CD4-positive, alpha-beta T cell treated with Interferon alpha-2 for 1 hour (primary cell): ENCODE measurements around the gene EVC2.
"Not testable (repeated sequence)": the region's sequence is repeated elsewhere in the genome, so short reads cannot be mapped to it uniquely, and the experiment has no call there.

Source experiments
- DNase-seq, 2 donors: peaks; one replicate each; pipeline ENCODE4 v3.0.0-alpha.2; 2020 to 2022

The EVC2 gene

GRCh38 chr4:5616331-5616950 is 91.9 kb downstream of the EVC2 start:
- no peak for DNase-seq

GRCh38 chr4:5615496-5616075 is 92.8 kb downstream of the EVC2 start:
- DNase-seq = no peak

GRCh38 chr4:5611750-5612149 is 96.6 kb downstream of the EVC2 start:
- DNase-seq = no peak

GRCh38 chr4:5609306-5610007 is 98.9 kb downstream of the EVC2 start:
- DNase-seq = no peak

- DNase-seq = not testable (repeated sequence)
Measured at GRCh38 chr4:5593828-5594227, 114.5 kb downstream of the EVC2 start.

GRCh38 chr4:5592272-5592671 is 116.1 kb downstream of the EVC2 start:
- DNase-seq = no peak

- no peak for DNase-seq
Measured at GRCh38 chr4:5589495-5589894, 118.9 kb downstream of the EVC2 start.

GRCh38 chr4:5588046-5588445 is 120.3 kb downstream of the EVC2 start:
- no peak for DNase-seq

- no peak for DNase-seq
Measured at GRCh38 chr4:5575941-5576340, 132.4 kb downstream of the EVC2 start.

GRCh38 chr4:5574386-5574785 is 134.0 kb downstream of the EVC2 start:
- DNase-seq = no peak

GRCh38 chr4:5573965-5574364 is 134.4 kb downstream of the EVC2 start:
- no peak for DNase-seq

GRCh38 chr4:5572751-5573150 is 135.6 kb downstream of the EVC2 start:
- DNase-seq = no peak

GRCh38 chr4:5572114-5572513 is 136.2 kb downstream of the EVC2 start:
- DNase-seq = no peak

- DNase-seq = no peak
Measured at GRCh38 chr4:5571646-5572045, 136.7 kb downstream of the EVC2 start.

GRCh38 chr4:5569451-5569850 is 138.9 kb downstream of the EVC2 start:
- DNase-seq = no peak

- DNase-seq = no peak
Measured at GRCh38 chr4:5568931-5569330, 139.4 kb downstream of the EVC2 start.

- no peak for DNase-seq
Measured at GRCh38 chr4:5568336-5568735, 140.0 kb downstream of the EVC2 start.

- DNase-seq = no peak
Measured at GRCh38 chr4:5566991-5567390, 141.4 kb downstream of the EVC2 start.

GRCh38 chr4:5566526-5566925 is 141.8 kb downstream of the EVC2 start:
- no peak for DNase-seq

GRCh38 chr4:5563856-5564255 is 144.5 kb downstream of the EVC2 start:
- no peak for DNase-seq

GRCh38 chr4:5562476-5562875 is 145.9 kb downstream of the EVC2 start:
- DNase-seq = no peak

- no peak for DNase-seq
Measured at GRCh38 chr4:5561286-5561685, 147.1 kb downstream of the EVC2 start.

- DNase-seq = no peak
Measured at GRCh38 chr4:5558502-5558901, 149.9 kb downstream of the EVC2 start.

GRCh38 chr4:5554376-5554775 is 154.0 kb downstream of the EVC2 start:
- DNase-seq = no peak

- DNase-seq = no peak
Measured at GRCh38 chr4:5553801-5554200, 154.6 kb downstream of the EVC2 start.
